GM18520 (cell line): ENCODE measurements around the gene MRGPRE.

Experiments
- ATAC-seq: cut with Tn5 transposase; IDR thresholded peaks from one replicate; pipeline ENCODE4 v1.9.1; 2021; ENCODE audit not compliant: unreplicated experiment

MRGPRE gene

GRCh38 chr11:3197878-3198528, 34.2 kb downstream of the MRGPRE start:
- ATAC-seq = no peak

GRCh38 chr11:3197044-3197695, 35.0 kb downstream of the MRGPRE start:
- ATAC-seq = no peak

GRCh38 chr11:3196161-3197043, 35.8 kb downstream of the MRGPRE start:
- ATAC-seq = no peak

GRCh38 chr11:3195251-3196160, 36.7 kb downstream of the MRGPRE start:
- ATAC-seq = no peak

GRCh38 chr11:3194016-3194816, 38.0 kb downstream of the MRGPRE start:
- ATAC-seq = no peak

- ATAC-seq = no peak
Measured at GRCh38 chr11:3193373-3194015, 38.7 kb downstream of the MRGPRE start.

GRCh38 chr11:3192511-3193372, 39.5 kb downstream of the MRGPRE start:
- no peak for ATAC-seq

- ATAC-seq = no peak
Measured at GRCh38 chr11:3191586-3192324, 40.5 kb downstream of the MRGPRE start.

- ATAC-seq = no peak
Measured at GRCh38 chr11:3190600-3190999, 41.6 kb downstream of the MRGPRE start.

GRCh38 chr11:3189886-3190583, 42.2 kb downstream of the MRGPRE start:
- no peak for ATAC-seq

GRCh38 chr11:3189196-3189843, 42.9 kb downstream of the MRGPRE start:
- no peak for ATAC-seq

GRCh38 chr11:3188496-3189195, 43.6 kb downstream of the MRGPRE start:
- ATAC-seq = no peak

GRCh38 chr11:3186166-3186953, 45.9 kb downstream of the MRGPRE start:
- no peak for ATAC-seq

GRCh38 chr11:3184732-3185347, 47.4 kb downstream of the MRGPRE start:
- ATAC-seq = no peak

- ATAC-seq = no peak
Measured at GRCh38 chr11:3183523-3183922, 48.7 kb downstream of the MRGPRE start.
